HepG2 (cell line): Measurements from ENCODE around the gene B4GALT1. TPM values are rescaled to one million over a fixed set of nuclear protein-coding genes. Genes with fewer than 3 reads are reported as not detected.

Experiments used
- DMAP1 ChIP-seq: IDR thresholded peaks from 2 replicates; pipeline ENCODE4 v1.6.1; 2016
- SYNCRIP ChIP-seq: fragments of 200-400 bp; formaldehyde crosslinking; IDR thresholded peaks from 2 replicates; pipeline ENCODE4 v1.6.1; 2018; ENCODE audit warnings: mild to moderate bottlenecking, low read depth, low read length; ENCODE audit not compliant: insufficient read depth
- TOPORS ChIP-seq: sonication (generic); formaldehyde crosslinking; IDR thresholded peaks from 2 replicates; pipeline ENCODE4 v1.8.0; 2023; ENCODE audit warnings: mild to moderate bottlenecking, missing genetic modification reagents
- ZFP36 ChIP-seq: fragments of 150-350 bp; IDR thresholded peaks from 2 replicates; pipeline ENCODE4 v1.6.1; 2018; ENCODE audit warnings: borderline replicate concordance, low read length, low read depth; ENCODE audit not compliant: partially characterized antibody
- polyA plus RNA-seq, 8 experiments: library from polyadenylated mRNA; depleted of rRNA in 3 of 8; stranded (reverse) in 7 of 8; unstranded in 1 of 8; fragments of >200 nt; fragmentation: Illumina TruSeq in 4 of 8; extraction: Trizol in 4 of 8; gene quantifications; 2 replicates each; pipeline versions ENCODE4 v1.2.1 to v1.2.3, GENCODE V29; 2011 to 2016; ENCODE audit warnings: low read depth in 4 of 8, missing spikeins in 1 of 8, mixed read lengths in 1 of 8; ENCODE audit not compliant: insufficient read depth in 1 of 8
- total RNA-seq, 5 experiments: library from RNA; depleted of rRNA; stranded (reverse); fragments of >200 nt; fragmentation: Illumina TruSeq; extraction: Trizol; gene quantifications; 2 replicates each; pipeline ENCODE4 v1.2.3, GENCODE V29; 2016; ENCODE audit warnings: low read depth in 1 of 5
- TF ChIP-seq, protein P1 (sequence below), 2 experiments: fragments of 450-650 bp in 1 of 2; sonication (generic) in 1 of 2; formaldehyde crosslinking in 1 of 2; IDR thresholded peaks; 2 replicates each; pipeline versions ENCODE4 v1.6.1 to v1.8.0; 2016 to 2022; ENCODE audit warnings: antibody characterized with exemption in 1 of 2, mild to moderate bottlenecking in 1 of 2, missing genetic modification reagents in 1 of 2
- TF ChIP-seq, protein P2 (sequence below): sonication (generic); formaldehyde crosslinking; IDR thresholded peaks from 2 replicates; pipeline ENCODE4 v1.4.0; 2020; ENCODE audit warnings: low read depth, mild to moderate bottlenecking, missing genetic modification reagents
- TF ChIP-seq, protein P3 (sequence below): sonication (generic); formaldehyde crosslinking; IDR thresholded peaks from 2 replicates; pipeline ENCODE4 v1.5.0; 2020; ENCODE audit warnings: missing genetic modification reagents, mild to moderate bottlenecking, borderline replicate concordance
- TF ChIP-seq, protein P4 (sequence below): sonication (generic); formaldehyde crosslinking; IDR thresholded peaks from 2 replicates; pipeline ENCODE4 v1.8.1; 2023; ENCODE audit warnings: mild to moderate bottlenecking, missing genetic modification reagents
- TF ChIP-seq, protein P5 (sequence below): sonication (generic); formaldehyde crosslinking; IDR thresholded peaks from 2 replicates; pipeline ENCODE4 v1.4.0; 2020; ENCODE audit warnings: missing genetic modification reagents

Gene B4GALT1
- total and polyA plus RNA-seq, 2 of the 13 experiments (the other 11 are each of a cell fraction or from before 2014, with no cell fraction given): 15.7 to 33.5 TPM

DNA sequence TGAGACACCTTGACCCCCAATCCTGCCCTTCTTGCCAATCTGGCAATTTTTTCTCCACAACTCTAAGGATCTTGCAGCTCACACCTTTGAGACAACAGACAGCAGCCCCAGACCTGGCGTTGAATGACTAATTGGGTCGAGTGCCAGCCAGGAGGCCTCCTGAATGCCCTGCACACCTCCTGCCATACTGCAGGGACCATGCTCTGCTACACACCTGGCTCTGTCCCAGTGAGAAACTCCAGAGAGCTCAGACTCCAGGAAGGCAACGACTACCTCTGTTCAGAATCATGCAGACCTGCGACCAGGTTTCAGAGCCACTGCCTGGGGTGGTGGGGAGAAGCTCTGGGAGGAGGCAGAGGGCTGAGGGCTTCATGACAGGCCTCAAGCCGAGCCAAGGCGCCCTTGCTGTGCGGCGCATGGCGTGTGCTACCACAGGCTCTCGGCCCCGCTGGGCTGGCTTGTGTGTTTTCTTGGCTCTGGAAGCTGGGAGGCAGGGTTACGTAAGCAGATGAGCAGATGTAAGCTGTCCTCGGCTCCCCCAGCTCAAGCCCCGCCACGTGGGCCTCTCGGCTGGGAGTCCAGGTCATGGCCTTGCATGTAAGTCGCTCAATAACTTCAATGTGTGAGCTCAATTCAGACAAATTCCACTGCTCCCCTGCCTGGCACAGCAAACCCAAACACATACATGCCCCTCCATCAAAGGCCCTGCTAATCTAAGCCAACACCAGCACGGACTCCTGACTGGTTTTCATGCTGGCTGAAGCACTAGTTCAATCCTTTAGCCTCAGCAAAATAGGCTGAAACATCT lies 27.5 kb downstream of the B4GALT1 start (continued):
- TF ChIP-seq, protein P1, sequence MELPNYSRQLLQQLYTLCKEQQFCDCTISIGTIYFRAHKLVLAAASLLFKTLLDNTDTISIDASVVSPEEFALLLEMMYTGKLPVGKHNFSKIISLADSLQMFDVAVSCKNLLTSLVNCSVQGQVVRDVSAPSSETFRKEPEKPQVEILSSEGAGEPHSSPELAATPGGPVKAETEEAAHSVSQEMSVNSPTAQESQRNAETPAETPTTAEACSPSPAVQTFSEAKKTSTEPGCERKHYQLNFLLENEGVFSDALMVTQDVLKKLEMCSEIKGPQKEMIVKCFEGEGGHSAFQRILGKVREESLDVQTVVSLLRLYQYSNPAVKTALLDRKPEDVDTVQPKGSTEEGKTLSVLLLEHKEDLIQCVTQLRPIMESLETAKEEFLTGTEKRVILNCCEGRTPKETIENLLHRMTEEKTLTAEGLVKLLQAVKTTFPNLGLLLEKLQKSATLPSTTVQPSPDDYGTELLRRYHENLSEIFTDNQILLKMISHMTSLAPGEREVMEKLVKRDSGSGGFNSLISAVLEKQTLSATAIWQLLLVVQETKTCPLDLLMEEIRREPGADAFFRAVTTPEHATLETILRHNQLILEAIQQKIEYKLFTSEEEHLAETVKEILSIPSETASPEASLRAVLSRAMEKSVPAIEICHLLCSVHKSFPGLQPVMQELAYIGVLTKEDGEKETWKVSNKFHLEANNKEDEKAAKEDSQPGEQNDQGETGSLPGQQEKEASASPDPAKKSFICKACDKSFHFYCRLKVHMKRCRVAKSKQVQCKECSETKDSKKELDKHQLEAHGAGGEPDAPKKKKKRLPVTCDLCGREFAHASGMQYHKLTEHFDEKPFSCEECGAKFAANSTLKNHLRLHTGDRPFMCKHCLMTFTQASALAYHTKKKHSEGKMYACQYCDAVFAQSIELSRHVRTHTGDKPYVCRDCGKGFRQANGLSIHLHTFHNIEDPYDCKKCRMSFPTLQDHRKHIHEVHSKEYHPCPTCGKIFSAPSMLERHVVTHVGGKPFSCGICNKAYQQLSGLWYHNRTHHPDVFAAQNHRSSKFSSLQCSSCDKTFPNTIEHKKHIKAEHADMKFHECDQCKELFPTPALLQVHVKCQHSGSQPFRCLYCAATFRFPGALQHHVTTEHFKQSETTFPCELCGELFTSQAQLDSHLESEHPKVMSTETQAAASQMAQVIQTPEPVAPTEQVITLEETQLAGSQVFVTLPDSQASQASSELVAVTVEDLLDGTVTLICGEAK (IDR thresholded peaks at IDR 0.05): no peak
- TF ChIP-seq, protein P1 (CRISPR knock-in tag; IDR thresholded peaks at IDR 0.05): peak; percentile 61; the same call in 1 of the 2 replicates
- no peak for TF ChIP-seq ZFP36
- TF ChIP-seq, protein P2, sequence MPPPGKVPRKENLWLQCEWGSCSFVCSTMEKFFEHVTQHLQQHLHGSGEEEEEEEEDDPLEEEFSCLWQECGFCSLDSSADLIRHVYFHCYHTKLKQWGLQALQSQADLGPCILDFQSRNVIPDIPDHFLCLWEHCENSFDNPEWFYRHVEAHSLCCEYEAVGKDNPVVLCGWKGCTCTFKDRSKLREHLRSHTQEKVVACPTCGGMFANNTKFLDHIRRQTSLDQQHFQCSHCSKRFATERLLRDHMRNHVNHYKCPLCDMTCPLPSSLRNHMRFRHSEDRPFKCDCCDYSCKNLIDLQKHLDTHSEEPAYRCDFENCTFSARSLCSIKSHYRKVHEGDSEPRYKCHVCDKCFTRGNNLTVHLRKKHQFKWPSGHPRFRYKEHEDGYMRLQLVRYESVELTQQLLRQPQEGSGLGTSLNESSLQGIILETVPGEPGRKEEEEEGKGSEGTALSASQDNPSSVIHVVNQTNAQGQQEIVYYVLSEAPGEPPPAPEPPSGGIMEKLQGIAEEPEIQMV (CRISPR knock-in tag): peak; percentile 80; the same call in 1 of the 2 replicates
- no peak for TF ChIP-seq TOPORS
- TF ChIP-seq DMAP1 (CRISPR knock-in tag): peak; percentile 95
- TF ChIP-seq, protein P3, sequence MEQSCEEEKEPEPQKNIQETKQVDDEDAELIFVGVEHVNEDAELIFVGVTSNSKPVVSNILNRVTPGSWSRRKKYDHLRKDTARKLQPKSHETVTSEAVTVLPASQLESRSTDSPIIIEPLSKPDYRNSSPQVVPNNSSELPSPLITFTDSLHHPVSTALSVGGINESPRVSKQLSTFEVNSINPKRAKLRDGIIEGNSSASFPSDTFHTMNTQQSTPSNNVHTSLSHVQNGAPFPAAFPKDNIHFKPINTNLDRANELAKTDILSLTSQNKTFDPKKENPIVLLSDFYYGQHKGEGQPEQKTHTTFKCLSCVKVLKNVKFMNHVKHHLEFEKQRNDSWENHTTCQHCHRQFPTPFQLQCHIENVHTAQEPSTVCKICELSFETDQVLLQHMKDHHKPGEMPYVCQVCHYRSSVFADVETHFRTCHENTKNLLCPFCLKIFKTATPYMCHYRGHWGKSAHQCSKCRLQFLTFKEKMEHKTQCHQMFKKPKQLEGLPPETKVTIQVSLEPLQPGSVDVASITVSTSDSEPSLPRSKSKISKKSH (CRISPR knock-in tag): 0 out of 2 replicates have a peak, but pooled peaks have one; percentile 25
- TF ChIP-seq, protein P4, sequence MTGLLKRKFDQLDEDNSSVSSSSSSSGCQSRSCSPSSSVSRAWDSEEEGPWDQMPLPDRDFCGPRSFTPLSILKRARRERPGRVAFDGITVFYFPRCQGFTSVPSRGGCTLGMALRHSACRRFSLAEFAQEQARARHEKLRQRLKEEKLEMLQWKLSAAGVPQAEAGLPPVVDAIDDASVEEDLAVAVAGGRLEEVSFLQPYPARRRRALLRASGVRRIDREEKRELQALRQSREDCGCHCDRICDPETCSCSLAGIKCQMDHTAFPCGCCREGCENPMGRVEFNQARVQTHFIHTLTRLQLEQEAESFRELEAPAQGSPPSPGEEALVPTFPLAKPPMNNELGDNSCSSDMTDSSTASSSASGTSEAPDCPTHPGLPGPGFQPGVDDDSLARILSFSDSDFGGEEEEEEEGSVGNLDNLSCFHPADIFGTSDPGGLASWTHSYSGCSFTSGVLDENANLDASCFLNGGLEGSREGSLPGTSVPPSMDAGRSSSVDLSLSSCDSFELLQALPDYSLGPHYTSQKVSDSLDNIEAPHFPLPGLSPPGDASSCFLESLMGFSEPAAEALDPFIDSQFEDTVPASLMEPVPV: 0 out of 2 replicates have a peak, but pooled peaks have one; percentile 48
- no peak for TF ChIP-seq SYNCRIP
- TF ChIP-seq, protein P5, sequence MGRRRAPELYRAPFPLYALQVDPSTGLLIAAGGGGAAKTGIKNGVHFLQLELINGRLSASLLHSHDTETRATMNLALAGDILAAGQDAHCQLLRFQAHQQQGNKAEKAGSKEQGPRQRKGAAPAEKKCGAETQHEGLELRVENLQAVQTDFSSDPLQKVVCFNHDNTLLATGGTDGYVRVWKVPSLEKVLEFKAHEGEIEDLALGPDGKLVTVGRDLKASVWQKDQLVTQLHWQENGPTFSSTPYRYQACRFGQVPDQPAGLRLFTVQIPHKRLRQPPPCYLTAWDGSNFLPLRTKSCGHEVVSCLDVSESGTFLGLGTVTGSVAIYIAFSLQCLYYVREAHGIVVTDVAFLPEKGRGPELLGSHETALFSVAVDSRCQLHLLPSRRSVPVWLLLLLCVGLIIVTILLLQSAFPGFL (CRISPR knock-in tag): no peak
